ENCODE data around the gene PRDM11.

PRDM11 gene

DNA sequence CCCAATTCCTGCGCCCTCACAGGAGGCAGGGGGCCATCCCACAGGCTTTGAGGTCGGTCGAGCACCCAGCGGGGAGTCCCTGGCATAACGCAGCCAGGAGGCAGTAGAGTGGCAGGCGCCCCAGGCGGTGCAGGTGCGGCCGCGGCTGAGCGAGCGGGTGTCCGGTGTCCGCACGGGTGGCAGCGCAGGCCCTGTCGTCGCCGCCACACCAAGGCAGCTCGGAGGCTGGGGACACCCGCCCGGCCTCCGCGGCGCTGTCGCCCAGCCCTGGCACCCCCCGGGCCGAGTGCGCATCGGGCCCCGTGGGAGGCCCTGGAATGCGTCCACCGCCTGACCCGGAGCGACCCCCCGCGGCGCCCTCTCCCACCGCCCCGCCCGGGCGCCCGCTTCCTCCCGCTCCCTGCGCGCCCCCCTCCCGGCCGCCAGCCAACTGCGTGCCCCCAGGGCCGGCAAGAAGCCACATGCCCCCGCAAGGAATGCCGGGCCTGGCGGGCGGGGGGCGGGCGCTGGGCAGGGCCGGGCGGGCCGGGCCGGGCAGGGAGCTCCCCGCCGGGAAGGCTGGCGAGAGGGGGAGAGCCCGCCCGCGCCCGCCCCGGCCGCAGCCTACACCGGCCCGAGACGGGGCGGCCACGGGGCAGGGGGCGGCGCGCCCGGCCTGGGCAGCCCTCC, 33.9 kb downstream of the PRDM11 start:
- peak overlapping the region; percentile 68; the same call in 1 of the 2 replicates for H3K27ac ChIP-seq
- TF ChIP-seq, protein P1, sequence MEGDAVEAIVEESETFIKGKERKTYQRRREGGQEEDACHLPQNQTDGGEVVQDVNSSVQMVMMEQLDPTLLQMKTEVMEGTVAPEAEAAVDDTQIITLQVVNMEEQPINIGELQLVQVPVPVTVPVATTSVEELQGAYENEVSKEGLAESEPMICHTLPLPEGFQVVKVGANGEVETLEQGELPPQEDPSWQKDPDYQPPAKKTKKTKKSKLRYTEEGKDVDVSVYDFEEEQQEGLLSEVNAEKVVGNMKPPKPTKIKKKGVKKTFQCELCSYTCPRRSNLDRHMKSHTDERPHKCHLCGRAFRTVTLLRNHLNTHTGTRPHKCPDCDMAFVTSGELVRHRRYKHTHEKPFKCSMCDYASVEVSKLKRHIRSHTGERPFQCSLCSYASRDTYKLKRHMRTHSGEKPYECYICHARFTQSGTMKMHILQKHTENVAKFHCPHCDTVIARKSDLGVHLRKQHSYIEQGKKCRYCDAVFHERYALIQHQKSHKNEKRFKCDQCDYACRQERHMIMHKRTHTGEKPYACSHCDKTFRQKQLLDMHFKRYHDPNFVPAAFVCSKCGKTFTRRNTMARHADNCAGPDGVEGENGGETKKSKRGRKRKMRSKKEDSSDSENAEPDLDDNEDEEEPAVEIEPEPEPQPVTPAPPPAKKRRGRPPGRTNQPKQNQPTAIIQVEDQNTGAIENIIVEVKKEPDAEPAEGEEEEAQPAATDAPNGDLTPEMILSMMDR (conservative IDR thresholded peaks at IDR 0.05): peak; percentile 70

DNA sequence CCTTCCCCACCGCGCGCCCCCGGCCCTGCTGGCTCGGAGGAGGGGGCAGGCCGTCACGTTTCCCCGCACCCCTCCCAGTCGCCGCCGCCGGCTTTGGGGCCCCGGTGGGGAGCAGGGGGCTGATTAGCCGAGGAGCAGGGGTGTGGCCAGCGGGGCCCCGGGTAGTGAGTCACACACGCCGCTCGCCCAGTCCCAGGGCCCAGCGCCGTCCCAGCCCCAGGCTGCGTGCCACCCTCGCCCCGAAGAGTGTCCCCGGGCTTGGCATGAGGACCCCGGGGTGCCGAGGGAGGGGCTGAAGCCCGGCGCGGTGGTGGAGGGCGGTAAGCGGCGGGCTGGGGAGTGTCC, 34.4 kb downstream of the PRDM11 start:
- H3K27ac ChIP-seq: peak overlapping the region; percentile 68; the same call in 1 of the 2 replicates
- TF ChIP-seq, protein P1 (conservative IDR thresholded peaks at IDR 0.05): no peak

DNA sequence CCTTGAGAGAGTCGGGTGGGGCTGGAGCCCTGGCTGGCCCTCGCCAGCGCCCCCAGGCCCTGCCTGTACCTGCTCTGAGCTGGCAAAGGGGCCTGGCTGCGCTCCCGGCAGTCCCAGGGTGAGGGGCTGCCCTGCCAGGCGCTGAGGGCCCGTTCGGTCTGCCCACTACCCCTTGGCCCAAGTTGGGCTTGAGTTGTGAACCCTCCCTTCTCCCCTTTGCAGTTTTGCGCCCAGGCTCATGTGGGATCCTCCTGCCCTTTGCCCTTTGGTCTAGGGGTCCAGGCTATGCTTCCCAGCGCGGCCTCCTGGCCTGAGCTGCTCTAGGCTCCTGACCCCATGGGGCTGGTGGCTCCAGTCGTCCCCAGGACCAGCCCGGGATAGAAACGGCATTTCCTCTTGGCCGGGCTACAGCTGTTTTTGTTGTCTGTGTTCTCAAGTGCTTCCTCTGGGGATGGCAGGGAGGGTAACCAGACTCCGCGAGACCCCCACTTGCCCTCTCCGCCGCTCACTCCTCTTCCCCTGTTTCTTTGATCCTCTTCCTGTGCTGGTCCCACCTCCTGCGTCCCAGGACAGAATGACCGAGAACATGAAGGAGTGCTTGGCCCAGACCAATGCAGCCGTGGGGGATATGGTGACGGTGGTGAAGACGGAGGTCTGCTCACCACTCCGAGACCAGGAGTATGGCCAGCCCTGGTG, 34.9 kb downstream of the PRDM11 start:
- peak overlapping the region; percentile 68; the same call in 1 of the 2 replicates for H3K27ac ChIP-seq
- TF ChIP-seq, protein P1 (conservative IDR thresholded peaks at IDR 0.05): no peak

DNA sequence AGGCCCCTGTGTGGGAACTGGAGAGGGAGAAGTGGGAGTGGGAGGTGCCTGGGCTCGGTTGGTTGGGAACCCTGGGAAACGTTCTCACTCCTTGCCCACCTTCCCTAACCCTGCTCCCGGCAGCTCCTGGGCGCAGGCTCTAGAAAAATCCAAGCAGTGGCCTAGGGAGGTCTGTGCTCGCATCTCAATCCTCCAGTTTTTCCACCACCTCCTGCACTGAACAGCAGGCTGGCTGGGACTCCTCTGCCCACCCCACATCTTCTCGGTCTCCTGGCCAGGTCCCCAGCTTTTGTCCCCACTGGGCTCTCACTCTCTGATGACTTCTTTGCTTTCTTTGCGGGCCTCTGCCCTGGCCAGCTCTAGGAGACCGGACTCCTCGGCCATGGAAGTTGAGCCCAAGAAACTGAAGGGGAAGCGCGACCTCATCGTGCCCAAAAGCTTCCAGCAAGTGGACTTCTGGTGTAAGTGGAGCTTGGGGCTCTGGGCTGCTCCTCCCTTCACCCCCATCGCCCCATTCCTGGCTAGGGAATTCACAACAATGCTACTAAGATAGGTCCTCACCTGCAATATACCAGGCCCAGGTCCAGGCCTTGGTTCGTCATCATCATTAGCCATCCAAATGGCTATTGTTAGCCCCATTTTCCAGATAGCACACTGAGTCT, 35.6 kb downstream of the PRDM11 start:
- TF ChIP-seq, protein P1 (conservative IDR thresholded peaks at IDR 0.05): no peak
- H3K27ac ChIP-seq: no peak overlapping the region

DNA sequence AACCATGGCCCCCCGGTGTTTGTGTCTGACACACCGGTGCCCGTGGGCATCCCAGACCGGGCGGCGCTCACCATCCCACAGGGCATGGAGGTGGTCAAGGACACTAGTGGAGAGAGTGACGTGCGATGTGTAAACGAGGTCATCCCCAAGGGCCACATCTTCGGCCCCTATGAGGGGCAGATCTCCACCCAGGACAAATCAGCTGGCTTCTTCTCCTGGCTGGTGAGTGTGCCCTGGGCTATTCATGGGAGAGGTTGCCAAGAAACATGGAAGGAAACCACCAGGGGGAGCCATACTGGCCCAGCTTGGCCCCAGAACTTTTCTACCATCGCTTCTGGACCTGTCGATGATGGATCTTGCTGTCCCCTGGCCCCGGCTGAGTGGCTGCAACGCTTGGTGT, 36.5 kb downstream of the PRDM11 start:
- TF ChIP-seq, protein P1 (conservative IDR thresholded peaks at IDR 0.05): peak; percentile 52
- no peak overlapping the region for H3K27ac ChIP-seq

DNA sequence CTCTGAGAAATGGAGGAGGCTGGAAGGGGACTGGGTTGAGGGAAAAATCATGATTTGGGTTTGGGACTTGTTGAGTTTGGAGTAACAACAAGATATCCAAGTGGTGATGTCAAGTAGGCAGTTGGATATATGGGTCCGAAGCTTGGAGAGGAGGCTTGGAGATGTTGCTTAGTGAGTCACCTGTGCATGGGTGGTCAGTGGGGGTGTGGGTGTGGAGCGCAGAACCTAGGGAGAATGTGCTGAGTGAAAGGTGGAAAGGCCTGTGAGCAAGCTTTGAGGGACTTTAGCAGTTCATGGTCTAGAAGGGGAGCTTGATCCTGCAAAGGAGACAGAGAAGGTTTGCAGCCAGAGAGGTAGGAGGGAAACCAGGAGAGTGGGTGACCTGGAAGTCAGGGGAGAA, 38.2 kb downstream of the PRDM11 start:
- TF ChIP-seq, protein P1 (conservative IDR thresholded peaks at IDR 0.05): no peak
- no peak overlapping the region for H3K27ac ChIP-seq

DNA sequence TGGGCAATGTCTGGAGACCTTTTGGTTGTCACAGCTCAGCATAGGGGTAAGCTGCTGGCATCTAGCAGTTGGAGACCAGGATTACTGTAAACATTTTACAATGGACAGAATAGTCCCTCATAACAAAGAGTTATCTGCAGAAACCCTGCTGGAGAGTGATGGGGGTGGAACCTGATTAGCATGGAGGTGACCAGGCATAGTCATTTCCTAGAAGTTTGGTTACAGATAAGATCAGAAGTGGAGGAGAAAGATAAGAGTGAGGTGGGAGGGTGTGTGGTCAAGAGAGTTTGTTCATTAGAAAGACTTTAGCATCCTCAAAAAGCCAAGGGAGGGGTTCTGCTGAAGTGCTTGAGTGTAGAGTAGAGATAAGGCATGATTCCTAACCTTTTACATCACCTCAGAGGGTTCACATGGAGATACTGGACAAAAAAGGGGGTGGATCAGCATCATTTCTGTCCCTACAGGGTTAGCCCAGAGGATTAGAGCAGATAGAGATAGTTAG, 38.8 kb downstream of the PRDM11 start:
- H3K27ac ChIP-seq: no peak overlapping the region
- TF ChIP-seq, protein P1 (conservative IDR thresholded peaks at IDR 0.05): no peak
